Measurements from ENCODE around the gene MKLN1.

- TF ChIP-seq CTCF (IDR thresholded peaks at IDR 0.05) (peak; percentile 19), ZBTB33 (IDR thresholded peaks at IDR 0.05; ENCODE audit: borderline replicate concordance, low read depth) (no peak), RAD21 (IDR thresholded peaks at IDR 0.05; ENCODE audit: low read length) (no peak), POLR2AphosphoS5 (IDR thresholded peaks at IDR 0.05; ENCODE audit: low read depth, low read length) (no peak), SIN3A (IDR thresholded peaks at IDR 0.05; ENCODE audit: borderline replicate concordance, low read depth, low read length) (no peak), USF1 (IDR thresholded peaks at IDR 0.05; ENCODE audit: borderline replicate concordance, low read depth) (no peak), USF2 (IDR thresholded peaks at IDR 0.05; ENCODE audit: borderline replicate concordance, low read depth, low read length) (no peak), FOSL2 (IDR thresholded peaks at IDR 0.05; ENCODE audit: borderline replicate concordance, low read depth) (no peak), SMC3 (IDR thresholded peaks at IDR 0.05; ENCODE audit: low read depth, low read length) (no peak)
Measured at GRCh38 chr7:131540491-131541162, 213.0 kb downstream of the MKLN1 start.

Measured in SK-N-SH (cell line).